ENCODE measurements around the gene KCNC3. TPM values are rescaled to one million over a fixed set of nuclear protein-coding genes. Genes with fewer than 3 reads are reported as not detected.

KCNC3 gene
- total RNA-seq, 1 donor from 2014 or later = 24.0 TPM

DNA sequence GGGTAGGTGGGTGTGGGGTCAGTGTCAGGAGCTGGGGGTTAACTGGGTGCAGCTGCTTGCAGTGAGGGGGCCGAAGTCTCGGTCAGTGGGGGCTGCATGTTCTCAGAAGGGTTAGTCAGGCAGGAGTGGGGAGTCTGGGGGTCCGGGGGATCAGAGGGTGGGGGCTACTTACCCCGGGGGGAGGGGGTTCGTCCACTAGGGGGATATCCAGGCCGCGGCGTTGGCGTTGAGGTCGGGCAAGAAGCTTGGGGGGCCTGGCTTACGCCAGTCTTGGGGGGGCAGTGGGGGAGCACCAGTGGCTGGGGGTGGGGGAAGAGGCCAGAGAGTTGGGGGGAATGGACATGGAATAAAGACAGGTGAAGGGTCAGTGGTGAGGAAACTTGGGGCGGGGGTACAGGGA is 9.1 kb downstream of the KCNC3 start:
- no peaks in the 10 kb centered on the region for H3K9me3 Mint-ChIP-seq
- H3K36me3 Mint-ChIP-seq (ENCODE audit: low read depth) = peaks cover 4% of the 10 kb centered on the region
- peaks cover 20% of the 10 kb centered on the region for H3K4me1 Mint-ChIP-seq (ENCODE audit: low read depth)
- intact Hi-C loops (cut with micrococcal nuclease) = no loop called here
- H3K4me3 Mint-ChIP-seq = no peak overlapping the region
- no peak for DNase-seq (ENCODE audit: low spot score)
- H3K27me3 Mint-ChIP-seq (ENCODE audit: insufficient read depth) = peaks cover 12% of the 10 kb centered on the region
- no peak overlapping the region for H3K27ac Mint-ChIP-seq

GRCh38 chr19:50319156-50319555 is 10.0 kb downstream of the KCNC3 start:
- H3K4me1 Mint-ChIP-seq (ENCODE audit: low read depth) = peaks cover 18% of the 10 kb centered on the region
- no peak for DNase-seq (ENCODE audit: low spot score)
- no peak overlapping the region for H3K27ac Mint-ChIP-seq
- no peak overlapping the region for H3K4me3 Mint-ChIP-seq
- H3K36me3 Mint-ChIP-seq (ENCODE audit: low read depth) = peaks cover 5% of the 10 kb centered on the region
- no peaks in the 10 kb centered on the region for H3K9me3 Mint-ChIP-seq
- peaks cover 18% of the 10 kb centered on the region for H3K27me3 Mint-ChIP-seq (ENCODE audit: insufficient read depth)
- intact Hi-C loops (cut with micrococcal nuclease) = no loop called here

DNA sequence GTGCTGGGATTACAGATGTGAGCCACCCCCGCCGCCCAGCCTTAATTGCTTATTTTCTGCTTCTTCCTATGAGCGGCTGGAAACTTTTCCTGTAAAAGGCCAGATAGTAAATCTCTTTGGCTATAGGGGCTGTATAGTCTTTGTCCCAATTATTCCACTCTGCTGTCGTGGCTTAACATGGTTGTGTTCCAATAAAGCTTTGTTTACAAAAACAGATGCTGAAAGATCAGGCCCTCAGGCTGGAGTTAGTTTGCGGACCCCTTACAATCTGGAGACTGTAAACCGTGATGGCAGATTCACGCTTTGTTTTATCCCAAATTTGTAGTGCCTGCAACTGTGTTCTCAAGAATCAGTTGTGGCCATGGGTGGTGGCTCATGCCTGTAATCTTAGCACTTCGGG is 10.7 kb downstream of the KCNC3 start:
- H3K9me3 Mint-ChIP-seq = no peaks in the 10 kb centered on the region
- H3K4me3 Mint-ChIP-seq = no peak overlapping the region
- no peak overlapping the region for H3K27ac Mint-ChIP-seq
- intact Hi-C loops (cut with micrococcal nuclease) = no loop called here
- peaks cover 23% of the 10 kb centered on the region for H3K27me3 Mint-ChIP-seq (ENCODE audit: insufficient read depth)
- peaks cover 5% of the 10 kb centered on the region for H3K36me3 Mint-ChIP-seq (ENCODE audit: low read depth)
- peaks cover 18% of the 10 kb centered on the region for H3K4me1 Mint-ChIP-seq (ENCODE audit: low read depth)
- no peak for DNase-seq (ENCODE audit: low spot score)

GRCh38 chr19:50317115-50317514 is 12.1 kb downstream of the KCNC3 start:
- intact Hi-C loops (cut with micrococcal nuclease) = loop anchor here (2.0 kb wide), 1 partner anchor 16 kb away; no protein-coding TSS in a partner anchor
- peaks cover 5% of the 10 kb centered on the region for H3K36me3 Mint-ChIP-seq (ENCODE audit: low read depth)
- H3K9me3 Mint-ChIP-seq = no peaks in the 10 kb centered on the region
- H3K27ac Mint-ChIP-seq = no peak overlapping the region
- H3K4me1 Mint-ChIP-seq (ENCODE audit: low read depth) = peaks cover 18% of the 10 kb centered on the region
- no peak for DNase-seq (ENCODE audit: low spot score)
- H3K27me3 Mint-ChIP-seq (ENCODE audit: insufficient read depth) = peaks cover 32% of the 10 kb centered on the region
- H3K4me3 Mint-ChIP-seq = no peak overlapping the region

DNA sequence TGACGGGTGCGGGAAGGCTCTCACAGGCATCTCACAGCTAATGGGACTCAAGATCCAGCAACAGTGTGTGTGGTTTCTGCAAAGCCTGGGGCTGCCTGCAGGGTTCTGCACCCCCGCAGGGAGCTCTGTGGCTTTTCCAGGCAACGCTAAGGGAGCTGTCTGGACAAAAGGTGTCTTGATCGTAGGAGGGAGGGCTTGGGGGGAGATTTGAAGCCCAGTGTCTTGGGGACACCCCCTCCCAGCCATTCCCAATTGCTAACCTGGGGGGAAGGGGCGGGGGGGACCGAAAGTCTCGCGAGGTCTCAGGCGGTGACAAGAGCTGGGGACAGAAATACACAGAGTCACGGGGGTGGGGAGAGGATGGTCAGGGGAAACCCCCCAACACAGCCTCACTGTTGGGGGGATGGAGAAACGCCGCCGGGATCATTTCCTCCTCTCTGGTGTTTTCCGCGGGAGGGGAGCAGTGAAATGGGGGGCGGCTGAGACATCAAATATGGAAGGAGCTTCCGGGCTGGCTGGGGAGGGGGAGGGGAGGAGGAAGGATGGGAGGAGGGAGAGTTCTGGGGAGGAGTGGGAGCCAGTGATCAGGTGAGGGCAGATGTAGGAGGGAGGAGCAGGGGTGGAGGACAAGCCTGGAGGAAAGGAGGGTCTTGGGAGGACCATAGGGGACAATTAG is 13.3 kb downstream of the KCNC3 start:
- intact Hi-C loops (cut with micrococcal nuclease) = loop anchor here (1.0 to 2.0 kb wide), 2 partner anchors 9 to 15 kb away; no protein-coding TSS in a partner anchor
- H3K9me3 Mint-ChIP-seq = no peaks in the 10 kb centered on the region
- H3K27me3 Mint-ChIP-seq (ENCODE audit: insufficient read depth) = peaks cover 38% of the 10 kb centered on the region
- DNase-seq (ENCODE audit: low spot score) = no peak
- peak overlapping the region; percentile 55 for H3K27ac Mint-ChIP-seq
- peak overlapping the region; percentile 81 for H3K4me3 Mint-ChIP-seq
- peaks cover 18% of the 10 kb centered on the region for H3K4me1 Mint-ChIP-seq (ENCODE audit: low read depth)
- H3K36me3 Mint-ChIP-seq (ENCODE audit: low read depth) = peaks cover 5% of the 10 kb centered on the region

DNA sequence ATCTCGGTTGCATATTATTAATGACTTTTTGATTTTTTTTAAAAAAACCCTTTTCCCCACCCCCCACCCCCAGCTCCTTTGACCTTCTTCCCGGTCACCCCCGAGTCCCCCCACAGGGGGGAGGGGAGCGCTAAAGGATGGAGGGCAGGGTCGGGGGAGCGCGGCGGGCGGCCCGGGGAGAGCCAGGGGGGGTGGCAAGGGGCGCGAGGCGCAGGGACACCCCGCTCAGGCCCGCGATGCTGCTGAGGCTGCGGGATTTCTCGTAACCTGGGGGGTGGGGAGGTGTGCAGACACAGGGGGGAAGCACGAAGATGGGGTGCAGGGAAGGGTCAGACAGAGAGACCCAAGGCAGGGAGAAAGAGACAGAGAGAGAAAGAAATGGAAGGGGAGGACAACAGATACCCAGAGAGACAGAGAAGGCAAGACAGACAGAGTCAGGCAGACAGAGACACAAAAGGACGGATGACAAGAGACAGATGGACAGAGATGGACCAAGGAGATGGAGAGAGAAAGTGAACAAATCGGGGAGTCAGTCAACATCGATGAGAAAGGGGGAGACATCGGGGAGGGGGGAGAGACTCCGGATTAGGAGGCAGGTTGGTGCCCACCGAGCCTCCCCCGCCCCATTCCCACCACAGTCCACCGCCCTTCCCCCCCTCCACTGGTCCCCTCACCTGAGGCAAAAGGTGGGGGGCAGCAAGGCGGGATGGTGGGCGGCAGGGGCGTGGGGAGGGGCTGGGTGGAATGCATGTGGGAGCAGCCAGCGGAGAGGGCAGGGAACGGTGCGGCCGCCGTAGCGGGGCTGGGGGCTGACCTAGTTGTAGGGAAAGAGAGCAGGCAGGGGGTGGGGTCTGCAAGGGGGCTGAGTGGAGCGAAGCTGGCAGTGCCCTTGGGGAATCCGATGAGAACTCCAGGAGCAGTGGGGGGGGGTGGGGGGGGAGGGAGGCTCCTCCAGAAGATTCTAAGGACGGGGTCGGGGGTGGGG is 14.2 kb downstream of the KCNC3 start:
- Mint-ChIP-seq H3K27ac (peak overlapping the region; percentile 71), H3K4me1 (ENCODE audit: low read depth) (peaks cover 18% of the 10 kb centered on the region), H3K36me3 (ENCODE audit: low read depth) (peaks cover 5% of the 10 kb centered on the region), H3K27me3 (ENCODE audit: insufficient read depth) (peaks cover 45% of the 10 kb centered on the region), H3K4me3 (peak overlapping the region; percentile 66), H3K9me3 (no peaks in the 10 kb centered on the region)
- intact Hi-C loops (cut with micrococcal nuclease) = no loop called here
- no peak for DNase-seq (ENCODE audit: low spot score)

DNA sequence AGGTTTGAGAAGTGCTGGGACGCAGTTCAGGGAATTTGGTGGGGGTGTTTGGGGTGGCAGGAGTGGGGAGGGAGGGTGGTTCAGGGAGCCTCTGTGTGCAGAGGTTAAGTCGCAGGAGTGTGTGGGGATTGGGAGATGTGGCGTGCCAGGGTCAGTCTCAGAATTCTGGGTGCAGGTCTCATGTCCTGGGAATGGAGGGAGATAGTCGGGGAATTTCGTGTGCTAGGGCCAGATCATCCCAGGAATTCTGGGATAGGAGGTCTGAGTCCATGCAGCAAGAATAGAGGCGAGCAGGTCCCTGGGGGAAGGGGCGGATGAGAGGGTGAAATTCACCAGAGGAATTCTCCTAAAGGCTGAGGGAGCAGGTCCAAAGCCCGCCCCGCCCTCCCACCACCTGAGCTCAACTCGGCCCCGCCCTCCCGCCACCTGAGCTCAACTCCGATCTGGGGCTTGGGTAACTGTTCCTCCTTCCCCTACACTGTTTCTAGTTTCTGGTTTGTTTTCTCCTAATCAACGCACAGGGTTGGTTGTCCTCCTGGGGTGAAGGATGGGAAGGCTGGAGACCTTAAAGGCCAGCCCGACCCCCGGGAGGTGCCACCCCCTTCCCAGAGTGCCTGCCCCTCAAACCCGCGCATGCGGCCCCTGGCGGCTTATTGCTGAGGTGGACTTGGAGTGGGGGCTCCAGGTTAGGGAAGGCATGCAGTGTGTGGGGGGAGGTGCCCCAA is 15.2 kb downstream of the KCNC3 start:
- Mint-ChIP-seq H3K9me3 (no peaks in the 10 kb centered on the region), H3K27ac (no peak overlapping the region), H3K4me3 (no peak overlapping the region), H3K27me3 (ENCODE audit: insufficient read depth) (peaks cover 51% of the 10 kb centered on the region), H3K4me1 (ENCODE audit: low read depth) (peaks cover 18% of the 10 kb centered on the region), H3K36me3 (ENCODE audit: low read depth) (peaks cover 2% of the 10 kb centered on the region)
- no peak for DNase-seq (ENCODE audit: low spot score)
- intact Hi-C loops (cut with micrococcal nuclease) = no loop called here

DNA sequence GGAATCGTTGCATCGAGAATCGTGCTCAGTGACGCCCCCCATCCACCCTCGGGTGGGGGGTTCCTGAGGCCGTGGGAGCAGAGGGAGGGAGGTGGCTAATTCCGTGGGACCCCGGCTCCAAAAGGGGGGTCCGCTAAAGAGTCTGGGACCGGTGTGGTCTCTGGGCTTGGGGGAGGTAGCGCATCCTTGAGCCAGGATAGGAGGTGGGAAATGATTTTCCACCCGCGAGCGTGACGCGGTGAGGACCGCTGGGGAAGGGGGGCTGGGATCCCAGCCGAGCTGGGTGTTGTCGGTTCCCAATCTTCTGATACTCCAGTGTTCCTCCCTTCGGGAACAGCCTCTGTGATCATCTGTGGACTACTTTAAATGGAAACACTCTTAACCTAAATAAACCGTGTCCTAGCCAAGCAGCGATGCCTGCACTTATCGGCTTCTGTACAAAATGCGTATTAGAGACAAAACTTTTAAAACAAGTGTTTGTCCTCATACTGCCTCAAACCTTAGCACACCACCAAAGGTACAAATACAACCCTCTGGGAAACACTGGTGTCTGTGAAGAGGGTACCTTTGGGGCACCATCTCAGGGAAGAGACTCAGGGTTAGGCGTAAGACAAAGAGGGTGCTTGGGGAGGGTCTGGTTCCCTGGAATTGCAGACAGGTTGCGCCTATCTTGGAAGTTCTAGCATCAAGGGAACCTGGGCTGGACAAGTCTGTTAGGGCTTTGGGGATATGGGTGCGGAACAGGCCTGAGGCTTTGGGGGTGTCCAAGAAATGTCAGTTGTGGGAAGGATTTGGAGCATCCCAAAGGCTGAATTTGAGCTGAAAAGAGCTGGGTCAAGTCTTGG is 16.0 kb downstream of the KCNC3 start:
- Mint-ChIP-seq H3K36me3 (ENCODE audit: low read depth) (peaks cover 2% of the 10 kb centered on the region), H3K4me3 (no peak overlapping the region), H3K27ac (no peak overlapping the region), H3K27me3 (ENCODE audit: insufficient read depth) (peaks cover 56% of the 10 kb centered on the region), H3K4me1 (ENCODE audit: low read depth) (peaks cover 18% of the 10 kb centered on the region), H3K9me3 (no peaks in the 10 kb centered on the region)
- intact Hi-C loops (cut with micrococcal nuclease) = no loop called here
- no peak for DNase-seq (ENCODE audit: low spot score)

GRCh38 chr19:50311723-50312635 is 17.2 kb downstream of the KCNC3 start:
- Mint-ChIP-seq H3K4me1 (ENCODE audit: low read depth) (peaks cover 18% of the 10 kb centered on the region), H3K27ac (no peak overlapping the region), H3K9me3 (no peaks in the 10 kb centered on the region), H3K27me3 (ENCODE audit: insufficient read depth) (peaks cover 60% of the 10 kb centered on the region), H3K4me3 (no peak overlapping the region), H3K36me3 (ENCODE audit: low read depth) (peaks cover 2% of the 10 kb centered on the region)
- intact Hi-C loops (cut with micrococcal nuclease) = no loop called here
- no peak for DNase-seq (ENCODE audit: low spot score)

DNA sequence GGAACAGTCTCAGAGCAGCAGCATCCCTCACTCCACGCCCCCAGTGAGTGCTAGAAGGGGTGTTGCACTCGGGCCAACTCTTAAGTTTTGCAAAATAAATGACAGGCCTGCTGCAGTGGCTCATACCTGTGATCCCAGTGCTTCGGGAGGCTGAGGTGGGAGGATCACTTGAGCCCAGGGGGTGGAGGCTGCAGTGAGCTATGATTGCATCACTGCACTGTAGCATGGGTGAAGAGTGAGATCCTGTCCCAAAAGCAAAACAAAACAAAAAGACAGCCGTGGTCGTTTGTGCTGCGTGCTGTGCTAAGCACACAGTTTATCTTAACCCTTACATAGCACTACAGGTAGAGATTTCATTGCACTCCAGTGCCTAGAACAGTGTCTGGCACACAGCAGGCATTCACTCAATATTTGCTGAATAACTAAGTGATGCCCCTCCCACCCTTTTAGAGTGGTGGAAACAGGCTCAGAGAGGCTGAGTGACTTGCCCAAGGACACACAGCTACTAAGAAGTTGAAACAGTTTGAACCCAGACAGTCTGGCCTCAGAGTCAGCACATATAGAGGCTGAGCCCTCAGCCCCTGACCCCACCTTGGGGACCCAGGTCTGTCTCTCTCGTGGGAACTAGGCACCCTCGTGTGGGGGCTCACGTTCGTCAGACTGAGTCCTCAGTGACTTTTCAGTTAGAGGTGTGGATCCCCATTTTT is 18.3 kb downstream of the KCNC3 start:
- Mint-ChIP-seq H3K36me3 (ENCODE audit: low read depth) (peaks cover 2% of the 10 kb centered on the region), H3K4me3 (no peak overlapping the region), H3K27ac (no peak overlapping the region), H3K4me1 (ENCODE audit: low read depth) (peaks cover 10% of the 10 kb centered on the region), H3K9me3 (no peaks in the 10 kb centered on the region), H3K27me3 (ENCODE audit: insufficient read depth) (peaks cover 56% of the 10 kb centered on the region)
- no peak for DNase-seq (ENCODE audit: low spot score)
- intact Hi-C loops (cut with micrococcal nuclease) = no loop called here

All from activated T-helper 1 cell treated with anti-CD3 and anti-CD28 coated beads, Interleukin-12 subunit alpha, Interleukin-12 subunit beta, Interleukin-2, Interleukin-4 antibody, amounts not matched to agents 30 ng/mL and 10 ng/mL and 1 ng/mL, durations not matched to agents 14 hours and 24 hours and 36 hours (primary cell).